ENCODE measurements around the gene TRIM33. TPM values are rescaled to one million over a fixed set of nuclear protein-coding genes. Genes with fewer than 3 reads are reported as not detected.

The TRIM33 gene
- total RNA-seq, 1 donor, result 37.4 TPM

DNA sequence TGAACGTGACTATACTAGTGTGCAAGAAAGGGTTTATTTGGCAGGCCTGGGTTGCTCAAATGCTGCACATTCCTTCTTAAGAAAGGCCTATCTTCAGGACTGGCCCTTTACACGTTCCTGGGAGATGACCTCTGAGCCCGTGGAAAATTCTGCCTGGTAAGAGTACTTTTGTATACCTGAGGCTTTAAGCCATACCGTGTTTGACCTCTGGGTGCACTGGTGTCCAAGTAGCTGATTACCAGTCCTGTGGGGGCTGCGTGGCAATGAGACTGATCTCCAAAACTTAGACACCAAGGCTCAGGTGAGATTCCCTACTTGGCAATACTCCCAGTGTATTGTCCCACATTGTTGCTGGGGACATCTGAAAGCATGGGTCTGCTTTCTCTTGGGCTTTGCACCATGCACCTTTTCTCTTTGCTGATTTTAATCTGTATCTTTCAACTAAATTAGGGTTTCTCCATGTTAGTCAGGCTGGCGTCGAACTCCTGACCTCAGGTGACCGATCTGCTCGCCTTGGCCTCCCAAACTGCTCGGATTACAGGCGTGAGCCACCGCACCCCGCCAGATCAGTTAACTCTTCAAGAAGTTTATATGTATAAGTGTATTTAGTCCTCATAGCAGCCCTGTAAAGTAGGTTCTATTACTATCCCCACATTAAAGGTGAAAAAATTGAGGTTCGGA lies 44.5 kb downstream of the TRIM33 start:
- TF ChIP-seq CTCF (IDR thresholded peaks at IDR 0.05; ENCODE audit: insufficient read depth, low read length), result no peak
- H3K4me3 ChIP-seq (ENCODE audit: low read depth, low read length), result no peak overlapping the region
- DNase-seq (ENCODE audit: low read depth), result no peak

DNA sequence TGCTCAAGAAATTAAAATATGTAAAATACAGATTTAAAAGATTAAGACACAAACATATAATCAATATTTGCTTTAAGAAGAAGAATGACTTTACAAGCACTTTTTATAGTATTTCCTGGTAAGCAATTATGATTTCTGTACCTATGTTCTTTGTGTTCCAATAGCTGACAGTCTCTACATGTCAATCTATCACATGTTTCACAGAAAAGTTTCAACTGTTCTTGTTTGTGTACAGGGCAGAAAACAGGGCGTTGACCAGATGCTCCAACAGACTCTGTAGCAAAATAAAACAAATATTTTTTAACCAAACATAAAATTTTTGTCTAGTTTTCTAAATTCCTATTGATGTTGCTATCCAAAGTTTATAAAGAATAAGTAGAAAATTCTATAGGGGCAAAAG lies 48.0 kb downstream of the TRIM33 start:
- H3K4me3 ChIP-seq (ENCODE audit: low read depth, low read length), result no peak overlapping the region
- no peak for TF ChIP-seq CTCF (IDR thresholded peaks at IDR 0.05; ENCODE audit: insufficient read depth, low read length)
- DNase-seq (ENCODE audit: low read depth), result no peak

GRCh38 chr1:114462341-114462740 lies 48.7 kb downstream of the TRIM33 start:
- DNase-seq (ENCODE audit: low read depth), result no peak
- no peak overlapping the region for H3K4me3 ChIP-seq (ENCODE audit: low read depth, low read length)
- TF ChIP-seq CTCF (IDR thresholded peaks at IDR 0.05; ENCODE audit: insufficient read depth, low read length), result no peak

DNA sequence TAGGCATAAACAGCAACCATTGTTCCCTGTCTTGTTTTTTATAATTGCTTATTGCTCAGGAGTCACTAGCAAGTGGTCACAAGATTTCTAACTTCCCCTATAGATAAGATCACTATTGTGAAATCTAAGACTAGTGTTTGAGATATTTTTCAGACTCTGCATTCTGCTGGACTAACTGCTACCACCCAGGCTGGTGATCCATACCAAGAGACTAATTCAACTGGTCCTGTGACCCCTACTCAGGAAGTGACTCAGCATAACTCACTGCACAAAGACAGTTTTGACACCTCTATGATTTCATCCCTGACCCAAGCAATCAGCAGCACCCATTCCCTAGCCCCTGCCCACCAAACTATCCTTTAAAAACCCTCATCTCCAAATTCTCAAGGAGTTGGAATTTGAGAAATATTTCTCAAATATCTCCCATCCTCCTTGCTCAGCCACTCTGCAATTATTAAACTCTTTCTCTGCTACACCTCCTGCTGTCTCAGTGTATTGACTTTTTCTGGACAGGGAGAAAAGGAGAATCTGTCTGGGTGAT lies 52.7 kb downstream of the TRIM33 start:
- TF ChIP-seq CTCF (IDR thresholded peaks at IDR 0.05; ENCODE audit: insufficient read depth, low read length), result no peak
- peak; percentile 81 for DNase-seq (ENCODE audit: low read depth)
- no peak overlapping the region for H3K4me3 ChIP-seq (ENCODE audit: low read depth, low read length)

DNA sequence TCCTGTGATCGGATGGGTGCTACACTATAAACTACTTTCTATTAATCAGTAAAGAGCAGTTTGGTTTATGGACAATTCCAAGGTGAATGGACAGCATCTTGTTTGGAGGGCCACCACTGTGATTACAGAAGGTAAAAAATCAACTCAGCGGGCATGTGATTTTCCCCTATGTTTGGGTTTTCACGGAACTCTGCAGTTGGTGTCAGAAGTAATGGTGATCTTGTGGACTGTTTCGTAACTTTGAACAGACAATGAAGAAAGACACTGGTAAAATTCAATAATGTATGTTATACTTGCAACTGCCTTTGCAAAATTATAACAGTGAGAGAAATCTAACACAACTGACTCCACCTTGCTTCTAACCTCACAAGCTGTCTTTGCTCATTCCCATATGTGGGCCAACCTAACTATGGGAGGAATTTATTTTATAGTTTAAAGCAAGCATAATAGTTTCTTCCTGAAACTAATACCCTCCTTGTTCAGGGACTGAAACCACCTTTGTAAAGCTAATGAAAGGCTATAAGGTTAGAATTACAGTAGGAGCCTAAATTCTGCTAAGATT lies 53.2 kb downstream of the TRIM33 start:
- TF ChIP-seq CTCF (IDR thresholded peaks at IDR 0.05; ENCODE audit: insufficient read depth, low read length), result no peak
- no peak for DNase-seq (ENCODE audit: low read depth)

GRCh38 chr1:114456586-114456985 lies 54.4 kb downstream of the TRIM33 start:
- DNase-seq (ENCODE audit: low read depth), result no peak
- no peak overlapping the region for H3K4me3 ChIP-seq (ENCODE audit: low read depth, low read length)
- TF ChIP-seq CTCF (IDR thresholded peaks at IDR 0.05; ENCODE audit: insufficient read depth, low read length), result no peak

More for the DNA sequence above, 53.2 kb downstream of the TRIM33 start:
- H3K4me3 ChIP-seq (ENCODE audit: low read depth, low read length), result no peak overlapping the region

Data from fibroblast of the aortic adventitia (primary cell).